ENCODE measurements around the gene CDC45. TPM values are rescaled to one million over a fixed set of nuclear protein-coding genes. Genes with fewer than 3 reads are reported as not detected.

Gene CDC45
- total RNA-seq, 1 donor, result 22.9 TPM

DNA sequence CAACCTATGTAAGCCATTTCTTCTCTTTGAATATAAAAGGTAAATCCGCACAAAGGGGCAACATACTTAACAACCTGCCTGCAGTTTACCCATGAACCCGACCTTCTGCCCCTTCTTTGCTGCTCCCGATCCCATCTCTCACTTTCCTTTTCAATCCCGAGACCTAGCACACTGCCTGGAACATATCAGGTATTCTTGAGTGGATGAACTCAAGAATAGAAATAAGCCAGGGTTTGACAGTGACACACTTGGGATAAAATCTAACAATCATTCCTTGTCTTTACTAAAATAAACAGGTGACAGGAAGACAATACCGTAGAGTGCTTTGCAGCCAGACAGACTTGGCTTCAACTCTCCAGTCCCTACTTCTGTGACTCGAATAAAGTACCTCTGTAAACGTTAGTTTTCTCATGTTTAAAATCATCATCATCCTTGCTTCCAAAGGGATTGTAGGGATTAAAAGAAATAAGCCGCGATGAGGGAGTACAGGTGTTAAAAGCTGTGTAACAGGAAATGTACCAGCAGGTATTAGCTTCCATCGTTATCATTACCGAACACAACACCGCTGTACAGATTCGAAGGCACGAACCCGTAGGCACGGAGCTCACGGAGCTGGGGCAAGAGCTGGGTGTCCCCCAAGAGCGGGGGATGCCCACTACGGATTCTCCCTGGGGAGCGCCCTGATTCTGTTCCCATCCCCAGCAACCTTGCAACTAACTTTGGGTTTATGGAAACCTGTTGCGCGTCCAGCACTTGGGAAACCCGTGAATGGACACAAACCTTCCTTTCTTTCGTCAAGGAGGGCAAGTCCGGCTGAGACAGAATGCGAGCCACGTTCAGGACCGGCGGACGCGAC lies 1.4 kb upstream of the CDC45 start:
- TF ChIP-seq CTCF (IDR thresholded peaks at IDR 0.05; ENCODE audit: insufficient read depth, low read length), result no peak
- H3K4me3 ChIP-seq (ENCODE audit: low read depth, low read length), result peak overlapping the region; percentile 96
- no peak for DNase-seq (ENCODE audit: low read depth)

- peak; percentile 84 for DNase-seq (ENCODE audit: low read depth)
- no peak for TF ChIP-seq CTCF (IDR thresholded peaks at IDR 0.05; ENCODE audit: insufficient read depth, low read length)
- H3K4me3 ChIP-seq (ENCODE audit: low read depth, low read length), result peak within 1 kb of the TSS; percentile 96
These were observed 792 bp upstream of the CDC45 start, which contains the start of gene UFD1 for GRCh38 chr22:19478901-19479354. TSS of gene UFD1 (minus strand) at chr22:19479193. CDS start at chr22:19479085, 108 bp downstream.

GRCh38 chr22:19480173-19480568 lies 451 bp downstream of the CDC45 start:
- DNase-seq (ENCODE audit: low read depth), result no peak
- H3K4me3 ChIP-seq (ENCODE audit: low read depth, low read length), result peak overlapping the region; percentile 82
- no peak for TF ChIP-seq CTCF (IDR thresholded peaks at IDR 0.05; ENCODE audit: insufficient read depth, low read length)

GRCh38 chr22:19480789-19481188 lies 1.1 kb downstream of the CDC45 start:
- no peak overlapping the region for H3K4me3 ChIP-seq (ENCODE audit: low read depth, low read length)
- DNase-seq (ENCODE audit: low read depth), result no peak
- no peak for TF ChIP-seq CTCF (IDR thresholded peaks at IDR 0.05; ENCODE audit: insufficient read depth, low read length)

GRCh38 chr22:19482297-19482696 lies 2.6 kb downstream of the CDC45 start:
- no peak for DNase-seq (ENCODE audit: low read depth)
- no peak overlapping the region for H3K4me3 ChIP-seq (ENCODE audit: low read depth, low read length)
- no peak for TF ChIP-seq CTCF (IDR thresholded peaks at IDR 0.05; ENCODE audit: insufficient read depth, low read length)

DNA sequence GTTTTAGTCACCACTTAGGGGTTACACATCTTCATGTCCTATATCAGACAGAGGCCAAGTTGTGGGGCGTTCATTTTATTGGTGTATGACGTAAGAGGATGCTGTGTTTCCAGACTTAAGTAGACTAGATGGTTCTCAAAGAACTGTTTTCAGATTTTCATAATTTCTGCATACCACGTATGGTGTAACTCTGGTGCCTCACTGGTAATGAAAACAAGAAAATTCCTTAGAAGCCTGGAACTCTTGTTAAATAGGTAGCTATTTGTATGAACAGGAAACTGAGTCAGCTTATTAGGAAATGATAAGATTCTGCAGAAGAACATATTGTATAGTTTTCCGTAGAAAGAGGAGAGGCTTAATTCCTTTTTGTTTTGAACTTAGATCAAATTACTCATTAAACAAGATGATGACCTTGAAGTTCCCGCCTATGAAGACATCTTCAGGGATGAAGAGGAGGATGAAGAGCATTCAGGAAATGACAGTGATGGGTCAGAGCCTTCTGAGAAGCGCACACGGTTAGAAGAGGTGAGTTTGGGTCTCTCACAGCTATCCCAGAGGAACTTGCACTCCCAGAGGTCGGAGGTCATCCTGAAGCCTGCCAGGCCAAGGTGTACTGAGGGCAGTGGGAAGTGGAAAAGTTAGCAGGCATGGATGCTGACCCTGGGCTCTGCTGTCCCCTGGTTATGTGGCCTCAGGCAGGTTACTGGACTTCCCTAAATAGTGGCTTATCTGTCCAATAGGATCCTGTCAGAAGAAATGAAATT lies 3.9 kb downstream of the CDC45 start:
- TF ChIP-seq CTCF (IDR thresholded peaks at IDR 0.05; ENCODE audit: insufficient read depth, low read length), result no peak
- DNase-seq (ENCODE audit: low read depth), result peak; percentile 43

More for the DNA sequence above, 3.9 kb downstream of the CDC45 start:
- no peak overlapping the region for H3K4me3 ChIP-seq (ENCODE audit: low read depth, low read length)
